ENCODE results near the gene OTUB2.

- TF ChIP-seq CTCF (optimal IDR thresholded peaks at IDR 0.05 in 1 of 3, IDR thresholded peaks at IDR 0.05 in 1 of 3, conservative IDR thresholded peaks at IDR 0.05 in 1 of 3; ENCODE audit: extremely low read depth in 1 of 3, insufficient read depth in 2 of 3, low read length in 3 of 3) (no peak), EZH2 (IDR thresholded peaks at IDR 0.05; ENCODE audit: low read length) (no peak)
Measured at GRCh38 chr14:93987376-93987775, 38.8 kb upstream of the OTUB2 start.
